GM19463 (cell line): ENCODE results near the gene NEK3.
"Not testable (repeated sequence)": the region's sequence is repeated elsewhere in the genome, so short reads cannot be mapped to it uniquely, and the experiment has no call there.

Experiments used
- ATAC-seq: cut with Tn5 transposase; IDR thresholded peaks from one replicate; pipeline ENCODE4 v1.9.1; 2021; ENCODE audit warnings: mild to moderate bottlenecking, moderate library complexity; ENCODE audit not compliant: unreplicated experiment

The NEK3 gene

GRCh38 chr13:52170828-52171391 lies 11.5 kb upstream of the NEK3 start:
- not testable (repeated sequence) for ATAC-seq

DNA sequence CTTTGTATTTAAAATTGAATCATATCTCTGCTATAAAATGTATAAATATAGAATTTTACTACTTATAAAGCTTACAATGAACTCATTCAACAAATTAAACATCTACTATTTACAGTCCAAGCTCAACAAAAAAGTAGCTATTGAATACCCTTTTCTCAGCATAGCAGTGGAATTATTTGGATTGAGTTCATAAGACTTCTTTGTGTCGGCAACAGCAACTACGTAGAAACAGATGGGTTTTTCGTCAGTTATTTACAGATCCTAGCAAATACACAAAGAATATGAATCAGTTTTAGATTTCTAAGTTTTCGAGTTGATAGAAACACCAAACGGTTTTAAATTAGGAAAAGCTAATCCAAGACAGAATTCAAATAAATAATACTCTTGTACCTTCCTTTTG lies 10.4 kb upstream of the NEK3 start:
- ATAC-seq = no peak

DNA sequence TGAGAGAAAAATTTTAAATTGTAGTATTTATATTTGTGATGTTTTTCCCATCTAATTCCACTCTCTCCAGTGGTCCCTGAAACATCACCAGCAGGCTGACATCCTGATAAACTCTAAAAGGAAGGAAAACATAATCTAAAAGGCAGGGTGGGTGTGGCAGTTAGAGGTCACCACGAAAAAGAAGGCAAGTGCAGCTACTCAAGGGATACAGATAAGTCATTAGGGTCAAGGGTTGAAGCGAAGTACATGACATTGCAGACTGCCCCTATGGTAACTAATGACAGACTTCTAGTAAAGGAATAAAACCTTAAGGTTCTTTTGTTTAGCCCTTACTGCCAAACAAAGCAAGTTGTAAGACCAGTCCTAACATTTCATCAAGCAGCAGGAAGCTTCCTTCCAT lies 6.0 kb upstream of the NEK3 start:
- ATAC-seq = no peak

GRCh38 chr13:52164989-52165388 lies 5.6 kb upstream of the NEK3 start:
- no peak for ATAC-seq

DNA sequence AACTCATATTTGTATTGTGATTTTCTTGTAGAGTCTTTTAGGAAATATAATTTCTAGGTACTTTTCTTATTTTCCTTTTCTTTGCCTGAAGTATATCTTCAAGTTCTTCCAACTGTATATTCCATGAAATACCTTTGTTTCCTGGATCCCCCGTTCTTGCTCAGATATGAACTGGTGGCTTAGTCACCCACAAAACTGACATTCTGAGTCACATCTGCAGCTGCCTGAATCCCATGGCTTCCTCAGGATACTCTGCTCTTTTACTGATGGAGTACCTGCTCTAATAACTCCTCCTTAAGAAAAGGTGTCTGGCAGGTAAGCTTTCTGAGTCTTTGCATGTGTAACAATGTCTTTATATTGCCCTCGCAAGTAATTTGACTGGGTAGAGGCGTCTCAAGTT lies 4.5 kb upstream of the NEK3 start:
- ATAC-seq = not testable (repeated sequence)

GRCh38 chr13:52162279-52163101 lies 3.1 kb upstream of the NEK3 start:
- ATAC-seq = no peak

- ATAC-seq = no peak
Measured at GRCh38 chr13:52161181-52161646, 1.8 kb upstream of the NEK3 start.

DNA sequence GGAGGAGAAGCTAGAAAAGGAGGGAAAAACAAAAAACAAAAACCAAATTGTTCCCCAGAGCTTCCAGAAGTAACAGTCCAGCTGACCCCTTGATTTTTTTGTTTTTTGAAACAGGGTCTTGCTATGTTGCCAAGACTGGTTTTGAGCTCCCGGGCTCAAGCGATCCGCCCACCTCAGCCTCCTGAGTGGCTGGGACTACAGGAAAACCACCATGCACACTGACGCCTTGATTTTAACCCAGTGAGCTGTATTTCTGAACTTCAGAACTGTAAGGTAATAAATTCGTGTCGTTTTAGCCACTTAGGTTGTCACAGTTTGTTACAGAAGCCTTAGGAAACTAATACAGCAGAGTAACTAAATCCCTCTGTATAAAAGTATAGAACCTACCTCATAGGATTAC lies 1.1 kb upstream of the NEK3 start:
- no peak for ATAC-seq

- no peak for ATAC-seq
Measured at GRCh38 chr13:52160053-52160452, 656 bp upstream of the NEK3 start.

DNA sequence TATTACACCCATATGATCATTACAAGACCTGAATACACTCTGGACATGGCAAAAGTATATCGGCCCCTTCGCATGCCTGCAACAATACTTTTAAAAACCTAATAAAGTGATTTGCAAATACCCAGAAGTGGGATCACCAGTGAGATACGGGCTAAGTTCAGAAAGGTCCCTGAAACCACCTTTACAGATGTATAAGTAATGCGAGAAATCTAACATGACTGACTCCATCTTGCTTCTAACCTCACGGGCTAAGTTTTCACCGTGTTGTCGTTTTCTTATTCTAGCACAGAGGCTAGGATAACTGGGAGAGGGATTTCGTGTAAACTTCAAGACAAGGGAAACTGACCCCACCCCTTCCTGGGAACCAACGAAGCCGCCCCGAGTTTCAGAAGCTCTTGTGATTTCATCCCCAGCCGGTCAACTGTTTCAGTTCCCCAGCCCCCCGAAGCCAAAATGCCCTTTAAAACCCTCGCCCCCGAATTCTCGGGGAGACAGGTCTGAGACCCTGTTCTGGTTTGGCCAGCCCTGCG lies 703 bp downstream of the NEK3 start:
- peak; percentile 17 for ATAC-seq

DNA sequence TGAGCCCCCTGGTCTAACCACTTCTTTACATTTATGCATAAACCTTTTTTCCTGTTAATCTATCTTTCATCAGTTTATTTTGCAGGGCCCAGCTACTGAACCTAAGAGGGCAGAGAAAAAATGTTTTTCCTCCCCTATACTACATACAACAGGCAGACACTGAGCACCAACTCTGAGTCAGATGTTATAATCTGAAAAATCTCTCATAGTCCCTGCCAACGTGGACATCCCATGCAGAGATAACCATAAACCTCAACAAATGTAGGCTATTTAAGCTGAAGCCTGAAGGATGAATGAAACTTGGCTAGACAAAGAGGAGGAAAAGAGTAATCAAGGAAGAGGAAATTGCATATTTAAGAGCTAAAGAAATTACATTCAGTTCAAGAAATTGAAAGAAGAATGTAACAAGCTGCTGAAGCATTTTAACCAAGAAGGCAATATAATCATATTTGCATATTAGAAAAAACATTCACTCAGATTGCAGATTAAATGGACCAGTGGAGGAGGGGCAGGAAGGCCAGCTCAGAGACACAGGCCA lies 2.6 kb downstream of the NEK3 start:
- ATAC-seq = no peak

DNA sequence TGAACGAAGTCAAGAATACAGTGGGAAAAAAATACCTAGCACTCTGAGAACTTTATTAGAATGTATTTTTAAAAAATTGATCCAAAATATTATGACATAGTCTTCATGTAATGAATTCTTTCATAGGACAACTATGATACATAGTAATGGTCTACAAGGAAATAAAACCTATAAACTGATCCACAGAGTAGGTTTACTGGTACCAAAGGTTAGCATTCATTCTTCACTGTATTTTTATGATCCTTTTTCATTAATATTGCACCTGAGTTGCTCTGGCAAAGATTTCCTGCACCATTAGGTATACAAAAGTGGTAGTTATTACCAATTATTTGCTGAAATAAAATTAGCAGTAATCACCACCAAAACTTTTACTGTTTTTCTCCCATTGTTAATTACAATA lies 4.2 kb downstream of the NEK3 start:
- no peak for ATAC-seq

GRCh38 chr13:52147225-52147624 lies 12.2 kb downstream of the NEK3 start:
- no peak for ATAC-seq

GRCh38 chr13:52141299-52141698 lies 18.1 kb downstream of the NEK3 start:
- no peak for ATAC-seq

- ATAC-seq = no peak
Measured at GRCh38 chr13:52137489-52137888, 21.9 kb downstream of the NEK3 start.

DNA sequence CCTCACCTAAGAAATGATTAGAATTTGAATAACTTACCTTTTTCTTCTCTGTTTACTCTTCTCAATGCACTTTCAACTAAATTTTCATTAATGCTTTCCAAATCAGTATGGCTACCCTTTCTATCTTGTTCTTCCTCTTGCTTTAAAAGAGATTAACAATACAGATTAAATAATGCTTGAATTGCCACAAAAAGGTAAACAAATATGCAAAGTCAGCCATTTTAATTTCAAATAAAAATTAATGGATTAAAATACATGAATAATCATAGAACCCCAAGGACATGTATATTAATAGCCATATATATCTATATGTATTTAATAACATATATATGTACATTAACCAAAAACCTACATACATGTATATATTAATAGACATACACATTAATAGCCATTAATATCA lies 22.6 kb downstream of the NEK3 start:
- ATAC-seq = no peak

DNA sequence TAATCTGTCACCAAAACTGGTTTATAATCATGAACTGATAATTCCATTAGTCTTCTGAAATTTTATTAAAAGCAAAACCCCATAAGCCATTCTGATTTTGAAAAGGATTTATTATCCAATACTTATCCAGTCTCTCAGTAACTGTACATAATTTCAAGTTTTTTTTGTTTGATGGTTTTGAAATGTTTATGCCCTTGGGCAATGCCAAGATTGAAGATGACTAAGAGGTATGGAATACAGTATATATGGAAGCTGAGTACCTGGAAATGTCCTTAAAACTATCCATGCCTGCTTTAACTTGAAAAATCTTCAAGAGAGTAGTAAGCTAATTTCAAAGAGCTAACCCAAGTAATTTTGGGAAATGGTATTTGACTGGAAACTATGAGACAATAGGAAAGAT lies 28.8 kb downstream of the NEK3 start:
- ATAC-seq = no peak

- ATAC-seq = peak; percentile 70
Measured at GRCh38 chr13:52128714-52129700, 30.4 kb downstream of the NEK3 start, which contains the start of gene NEK5. Gene NEK5, minus strand, starts transcription at chr13:52129073. Its CDS starts 1,591 bp downstream, at chr13:52127482.

GRCh38 chr13:52127783-52128702 lies 31.4 kb downstream of the NEK3 start:
- peak; percentile 44 for ATAC-seq

DNA sequence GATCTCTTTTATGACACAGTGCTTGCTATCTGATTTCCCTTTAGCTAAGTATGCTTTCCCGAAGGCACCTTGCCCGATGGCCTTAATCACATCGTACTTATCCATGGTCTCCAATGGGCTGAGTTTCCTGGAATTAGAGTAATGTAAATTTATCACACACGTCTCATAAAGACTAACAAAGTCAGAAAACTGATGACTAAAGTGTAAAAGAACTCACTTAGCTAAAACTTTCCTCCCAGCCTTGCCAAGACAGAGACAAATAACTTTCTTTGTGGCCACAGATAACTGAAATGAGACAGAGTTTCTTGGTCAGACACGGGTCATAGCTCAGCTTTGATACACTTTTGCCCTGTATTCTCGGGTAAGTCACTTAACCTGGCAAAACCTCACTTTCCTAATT lies 32.0 kb downstream of the NEK3 start:
- peak; percentile 19 for ATAC-seq
